GM18870 (cell line): ENCODE data around the gene CCDC85A.

ENCODE experiments used
- ATAC-seq: cut with Tn5 transposase; IDR thresholded peaks from one replicate; pipeline ENCODE4 v1.9.1; 2021; ENCODE audit warnings: moderate library complexity; ENCODE audit not compliant: unreplicated experiment

The CCDC85A gene

GRCh38 chr2:56292951-56293350 lies 109.2 kb downstream of the CCDC85A start:
- ATAC-seq = no peak

GRCh38 chr2:56295666-56296065 lies 111.9 kb downstream of the CCDC85A start:
- ATAC-seq = no peak

- no peak for ATAC-seq
Measured at GRCh38 chr2:56297671-56298070, 113.9 kb downstream of the CCDC85A start.

GRCh38 chr2:56299171-56299691 lies 115.4 kb downstream of the CCDC85A start:
- ATAC-seq = no peak

GRCh38 chr2:56309626-56310170 lies 125.9 kb downstream of the CCDC85A start:
- ATAC-seq = no peak

- ATAC-seq = no peak
Measured at GRCh38 chr2:56313500-56313921, 129.7 kb downstream of the CCDC85A start.

GRCh38 chr2:56314371-56314770 lies 130.6 kb downstream of the CCDC85A start:
- no peak for ATAC-seq

GRCh38 chr2:56314796-56315195 lies 131.0 kb downstream of the CCDC85A start:
- ATAC-seq = no peak

GRCh38 chr2:56315376-56315775 lies 131.6 kb downstream of the CCDC85A start:
- ATAC-seq = no peak

GRCh38 chr2:56316011-56316410 lies 132.2 kb downstream of the CCDC85A start:
- ATAC-seq = no peak

- no peak for ATAC-seq
Measured at GRCh38 chr2:56318147-56318546, 134.4 kb downstream of the CCDC85A start.

- ATAC-seq = no peak
Measured at GRCh38 chr2:56325661-56326345, 142.0 kb downstream of the CCDC85A start.

GRCh38 chr2:56326346-56326741 lies 142.6 kb downstream of the CCDC85A start:
- no peak for ATAC-seq

- no peak for ATAC-seq
Measured at GRCh38 chr2:56331810-56332209, 148.0 kb downstream of the CCDC85A start.

GRCh38 chr2:56333812-56334485 lies 150.2 kb downstream of the CCDC85A start:
- no peak for ATAC-seq

- ATAC-seq = no peak
Measured at GRCh38 chr2:56334622-56335021, 150.8 kb downstream of the CCDC85A start.

- ATAC-seq = no peak
Measured at GRCh38 chr2:56335101-56335500, 151.3 kb downstream of the CCDC85A start.

GRCh38 chr2:56337342-56337741 lies 153.6 kb downstream of the CCDC85A start:
- ATAC-seq = no peak

GRCh38 chr2:56338232-56338631 lies 154.4 kb downstream of the CCDC85A start:
- no peak for ATAC-seq

GRCh38 chr2:56344771-56345170 lies 161.0 kb downstream of the CCDC85A start:
- ATAC-seq = no peak

GRCh38 chr2:56347881-56348280 lies 164.1 kb downstream of the CCDC85A start:
- ATAC-seq = no peak
